Activated CD4-positive, alpha-beta T cell treated with anti-CD3 and anti-CD28 coated beads, Interleukin-2, amount 50 U/mL, for 48 hours (primary cell): Measurements from ENCODE around the gene DCAF4L1.

Source experiments
- DNase-seq, 2 experiments: peaks; one replicate each; pipeline ENCODE4 v3.0.0-alpha.2; 2020

Gene DCAF4L1

DNA sequence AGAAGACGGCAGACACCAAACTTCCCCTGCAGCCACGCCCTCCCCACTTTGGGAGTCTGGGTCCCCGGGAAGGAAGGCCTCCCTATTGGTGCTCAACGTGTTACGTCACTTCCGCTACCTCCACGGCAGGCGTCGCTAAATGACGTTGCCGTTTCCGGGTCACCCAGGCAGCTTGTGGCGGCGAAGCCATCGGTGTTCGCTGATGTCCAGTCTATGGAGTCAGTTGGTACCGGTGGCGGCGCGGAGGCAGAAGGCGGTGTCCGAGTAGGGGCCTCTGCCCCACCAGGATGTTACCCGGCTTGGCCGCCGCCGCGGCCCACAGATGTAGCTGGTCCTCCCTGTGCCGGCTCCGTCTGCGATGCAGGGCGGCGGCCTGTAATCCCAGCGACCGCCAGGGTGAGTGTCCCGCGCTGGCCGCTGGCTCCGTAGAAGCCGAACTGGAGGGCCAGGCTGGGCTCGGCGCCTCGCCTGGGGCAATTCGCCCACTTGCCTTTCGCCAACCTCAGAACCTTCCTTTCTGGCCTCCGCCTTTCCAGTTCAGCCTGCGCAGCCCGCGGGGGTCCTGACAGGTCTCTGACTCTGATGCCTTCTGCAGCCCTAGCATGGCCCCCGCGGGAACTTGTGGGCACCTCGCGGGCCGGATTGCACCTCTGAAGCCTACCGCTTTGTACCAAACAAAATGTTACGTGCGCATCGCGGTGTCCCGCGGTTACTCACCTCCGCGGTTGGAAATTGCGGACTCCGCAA lies 9.0 kb downstream of the DCAF4L1 start, which contains the start of gene SLC30A9:
Gene SLC30A9, plus strand, starts transcription at position 166 of the 747 bp plus-strand sequence. Its CDS starts 122 bp downstream, at position 288.
- peak; percentile 90 to 93 for DNase-seq

GRCh38 chr4:41991916-41992767 lies 10.6 kb downstream of the DCAF4L1 start:
- no peak for DNase-seq

DNA sequence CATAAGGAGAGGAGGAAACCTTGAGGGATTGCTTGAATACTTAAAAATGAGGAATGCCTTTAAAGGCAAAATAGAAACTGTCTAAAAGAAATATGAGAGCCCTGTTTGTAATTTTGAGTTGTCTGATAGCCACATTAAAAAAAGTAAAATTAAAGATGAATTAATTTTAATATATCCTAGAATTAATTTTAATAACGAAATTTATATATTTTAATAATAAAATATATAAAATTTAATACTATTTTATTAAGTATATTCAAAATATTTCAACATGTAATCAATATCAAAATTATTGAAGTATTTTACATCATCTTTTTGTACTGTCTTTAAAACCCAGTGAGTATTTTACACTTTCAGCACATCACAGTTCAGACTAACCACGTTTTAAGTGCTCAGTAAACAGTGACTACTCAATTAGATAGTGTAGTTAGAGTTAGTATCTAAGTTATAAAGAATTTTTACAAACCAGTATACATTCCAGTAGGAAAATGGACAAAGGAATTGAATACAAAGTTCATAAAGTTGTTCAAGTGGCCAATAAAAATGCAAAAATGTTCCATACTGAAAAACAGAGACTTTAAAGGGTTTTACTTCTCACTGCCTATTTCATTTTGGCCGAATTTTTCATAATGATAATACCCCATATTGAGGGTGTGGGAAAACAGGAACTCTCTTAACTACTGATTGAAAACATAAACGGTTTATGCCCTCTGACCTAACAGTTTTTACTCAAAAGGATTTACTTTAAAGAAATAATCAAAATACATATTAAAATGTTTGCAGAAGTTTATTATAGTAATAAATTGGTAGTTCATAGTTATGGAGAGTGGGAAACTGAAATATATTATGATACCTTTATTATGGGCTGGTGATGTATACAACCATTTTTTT lies 11.7 kb downstream of the DCAF4L1 start:
- no peak for DNase-seq

DNA sequence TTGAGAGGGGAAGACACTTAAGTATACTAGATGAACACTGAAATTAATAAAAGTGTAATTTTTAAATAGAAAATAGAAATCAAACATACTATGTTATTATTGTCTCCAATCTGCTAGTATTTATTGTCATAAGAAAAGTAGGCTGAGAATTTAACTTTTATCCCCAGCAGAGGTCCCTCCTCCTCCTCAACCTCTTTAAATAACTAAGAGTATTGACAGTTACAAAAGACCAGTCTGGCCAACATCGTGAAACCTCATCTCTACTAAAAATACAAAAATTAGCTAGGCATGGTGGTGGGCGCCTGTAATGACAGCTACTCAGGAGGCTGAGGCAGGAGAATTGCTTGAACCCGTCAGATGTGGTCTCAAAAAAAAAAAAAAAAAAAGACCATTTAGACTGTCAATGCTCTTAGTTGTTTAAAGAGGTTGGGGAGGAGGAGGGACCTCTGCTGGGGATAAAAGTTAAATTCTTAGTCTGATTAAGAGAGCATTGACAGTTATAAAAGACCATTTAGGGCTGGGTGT lies 13.0 kb downstream of the DCAF4L1 start:
- no peak for DNase-seq

DNA sequence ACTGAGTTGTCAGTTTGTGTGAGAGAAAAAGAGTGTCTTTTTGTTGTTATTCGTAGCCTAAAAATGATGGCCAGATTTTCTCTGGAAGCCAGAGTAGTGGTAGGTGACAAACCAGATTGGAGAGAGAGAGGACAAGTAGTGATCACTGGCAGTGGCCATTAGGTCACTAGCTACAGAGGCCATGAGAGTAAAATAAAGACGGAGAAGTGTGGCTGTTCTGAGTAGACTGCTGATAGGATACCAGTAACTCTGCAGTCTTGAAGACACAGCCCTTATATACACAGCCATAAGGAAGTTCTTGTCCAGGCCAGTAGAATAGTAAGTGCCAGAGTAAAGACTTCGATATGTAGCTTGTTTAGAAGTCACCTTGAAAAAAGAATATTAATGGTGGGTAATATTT lies 16.5 kb downstream of the DCAF4L1 start:
- no peak for DNase-seq

DNA sequence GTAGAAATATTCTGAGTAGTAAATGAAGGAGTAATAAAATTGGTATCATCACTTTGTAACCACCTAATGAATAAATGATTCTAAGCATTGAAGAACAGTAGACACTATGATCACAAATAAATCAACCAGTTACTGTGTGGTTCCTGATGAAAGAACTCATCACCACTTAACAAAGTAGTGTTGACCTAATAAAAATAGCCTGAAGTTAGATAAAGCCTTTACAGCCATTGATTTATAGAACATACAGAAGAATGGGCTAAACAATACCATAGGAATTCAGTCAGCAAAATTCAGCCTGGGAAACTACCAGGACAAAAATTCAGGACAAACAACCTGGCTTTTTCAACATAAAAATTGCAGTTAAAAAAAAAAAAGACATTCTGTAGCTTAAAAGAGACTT lies 17.8 kb downstream of the DCAF4L1 start:
- no peak for DNase-seq

DNA sequence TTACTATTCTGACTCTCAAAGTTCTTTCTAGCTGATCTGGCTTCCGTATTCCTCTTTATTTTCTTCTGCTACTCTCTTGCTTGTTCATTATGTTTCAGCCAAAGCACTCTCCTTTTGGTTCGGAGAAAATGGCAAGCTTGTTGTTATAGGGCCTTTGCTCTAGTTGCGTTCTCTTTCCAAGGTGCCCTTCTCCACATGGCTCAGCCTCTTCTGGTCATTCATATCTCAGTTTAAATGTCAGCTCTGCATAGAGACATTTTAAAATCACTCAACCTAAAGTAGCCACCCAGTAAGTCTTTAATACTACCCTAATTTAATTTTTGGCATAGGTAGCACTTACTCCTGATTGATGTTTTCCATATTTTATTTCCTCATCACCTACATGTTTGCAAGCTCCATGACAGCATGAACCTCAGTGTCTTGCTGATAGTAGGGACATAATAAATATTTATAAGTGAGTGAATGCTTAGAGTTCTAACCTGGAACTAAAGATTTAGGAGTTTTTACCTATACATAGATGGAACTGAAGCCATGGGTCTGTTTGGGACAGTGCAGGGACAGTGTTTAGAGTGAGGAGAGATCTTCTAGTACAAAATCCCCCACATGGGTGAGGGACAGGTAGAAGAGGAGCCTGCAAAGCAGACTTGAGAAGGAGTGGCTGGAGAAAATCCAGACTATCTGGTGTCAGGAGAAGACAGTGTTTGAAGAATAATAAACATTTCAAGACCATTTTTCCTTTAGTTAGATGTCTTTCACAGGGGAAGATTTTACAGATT lies 26.6 kb downstream of the DCAF4L1 start:
- DNase-seq: no peak

- no peak for DNase-seq
Observed at GRCh38 chr4:42015438-42015837, 33.9 kb downstream of the DCAF4L1 start.

DNA sequence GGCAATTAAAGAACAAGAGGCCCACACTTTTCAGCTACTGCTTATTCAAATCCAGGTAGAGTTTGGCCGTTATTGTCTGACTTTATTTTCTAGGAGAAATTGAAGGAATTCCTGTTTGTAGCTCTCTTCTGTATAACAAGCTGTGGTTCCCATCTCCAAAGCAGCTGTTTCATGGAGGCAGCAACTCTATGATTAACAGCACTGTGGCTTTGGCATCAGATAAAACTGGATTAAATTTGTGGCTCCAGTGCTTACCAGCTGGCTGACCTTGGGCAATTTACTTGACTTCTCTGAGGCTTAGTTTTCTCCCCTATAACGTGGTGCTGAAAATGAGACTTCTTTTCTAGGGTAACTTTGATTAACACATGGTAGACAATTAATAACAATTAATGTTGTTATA lies 36.9 kb downstream of the DCAF4L1 start:
- no peak for DNase-seq
